ENCODE data around the gene TRIM52.
"Not testable (repeated sequence)": the region's sequence is repeated elsewhere in the genome, so short reads cannot be mapped to it uniquely, and the experiment has no call there.

The TRIM52 gene

GRCh38 chr5:181210148-181210547, 50.8 kb downstream of the TRIM52 start:
- H3K27ac ChIP-seq (ENCODE audit: low read depth, low read length); H3K9me3 ChIP-seq (ENCODE audit: control insufficient read depth, insufficient read depth, low read length); H3K4me1 ChIP-seq (ENCODE audit: control insufficient read depth, insufficient read depth, low read length); H3K4me3 ChIP-seq (ENCODE audit: low read depth, low read length); H3K36me3 ChIP-seq (ENCODE audit: control insufficient read depth, insufficient read depth, low read length); H3K9ac ChIP-seq (ENCODE audit: low read depth, low read length): not testable (repeated sequence)
- peaks cover 14% of the 10 kb centered on the region for H3K27me3 ChIP-seq (ENCODE audit: control insufficient read depth, insufficient read depth, low read length)

GRCh38 chr5:181209006-181209405, 51.9 kb downstream of the TRIM52 start:
- H3K27ac ChIP-seq (ENCODE audit: low read depth, low read length); H3K4me3 ChIP-seq (ENCODE audit: low read depth, low read length); H3K9ac ChIP-seq (ENCODE audit: low read depth, low read length); H3K9me3 ChIP-seq (ENCODE audit: control insufficient read depth, insufficient read depth, low read length); H3K4me1 ChIP-seq (ENCODE audit: control insufficient read depth, insufficient read depth, low read length); H3K36me3 ChIP-seq (ENCODE audit: control insufficient read depth, insufficient read depth, low read length): not testable (repeated sequence)
- peaks cover 26% of the 10 kb centered on the region for H3K27me3 ChIP-seq (ENCODE audit: control insufficient read depth, insufficient read depth, low read length)

- Histone ChIP-seq H3K4me1 (ENCODE audit: control insufficient read depth, insufficient read depth, low read length) (no peaks in the 10 kb centered on the region), H3K9ac (ENCODE audit: low read depth, low read length) (no peak overlapping the region), H3K9me3 (ENCODE audit: control insufficient read depth, insufficient read depth, low read length) (no peaks in the 10 kb centered on the region), H3K4me3 (ENCODE audit: low read depth, low read length) (no peak overlapping the region), H3K36me3 (ENCODE audit: control insufficient read depth, insufficient read depth, low read length) (no peaks in the 10 kb centered on the region), H3K27ac (ENCODE audit: low read depth, low read length) (no peak overlapping the region), H3K27me3 (ENCODE audit: control insufficient read depth, insufficient read depth, low read length) (peaks cover 37% of the 10 kb centered on the region)
Observed at GRCh38 chr5:181207960-181208253, 53.0 kb downstream of the TRIM52 start.

- Histone ChIP-seq H3K36me3 (ENCODE audit: control insufficient read depth, insufficient read depth, low read length) (no peaks in the 10 kb centered on the region), H3K4me1 (ENCODE audit: control insufficient read depth, insufficient read depth, low read length) (no peaks in the 10 kb centered on the region), H3K27ac (ENCODE audit: low read depth, low read length) (peak overlapping the region; percentile 35), H3K9ac (ENCODE audit: low read depth, low read length) (peak overlapping the region; percentile 43), H3K4me3 (ENCODE audit: low read depth, low read length) (peak overlapping the region; percentile 97), H3K27me3 (ENCODE audit: control insufficient read depth, insufficient read depth, low read length) (peaks cover 40% of the 10 kb centered on the region), H3K9me3 (ENCODE audit: control insufficient read depth, insufficient read depth, low read length) (no peaks in the 10 kb centered on the region)
Observed at GRCh38 chr5:181207214-181207959, 53.6 kb downstream of the TRIM52 start.

GRCh38 chr5:181205761-181206649, 54.9 kb downstream of the TRIM52 start:
- Histone ChIP-seq H3K9me3 (ENCODE audit: control insufficient read depth, insufficient read depth, low read length) (no peaks in the 10 kb centered on the region), H3K36me3 (ENCODE audit: control insufficient read depth, insufficient read depth, low read length) (no peaks in the 10 kb centered on the region), H3K4me1 (ENCODE audit: control insufficient read depth, insufficient read depth, low read length) (peaks cover under 1% of the 10 kb centered on the region; the same call in 1 of the 2 replicates), H3K9ac (ENCODE audit: low read depth, low read length) (no peak overlapping the region), H3K27ac (ENCODE audit: low read depth, low read length) (no peak overlapping the region), H3K4me3 (ENCODE audit: low read depth, low read length) (peak overlapping the region; percentile 97), H3K27me3 (ENCODE audit: control insufficient read depth, insufficient read depth, low read length) (peaks cover 52% of the 10 kb centered on the region)

Measured in HUES48 (cell line).